MV-4-11 (cell line): ENCODE measurements around the gene CARD14.
"Not testable (repeated sequence)": the region's sequence is repeated elsewhere in the genome, so short reads cannot be mapped to it uniquely, and the experiment has no call there.

ENCODE experiments used
- DNase-seq: peaks from one replicate; lab custom pipeline; 2025; lab: John Stamatoyannopoulos, UW

The CARD14 gene

GRCh38 chr17:80248894-80249710, 79.3 kb downstream of the CARD14 start:
- no peak for DNase-seq

GRCh38 chr17:80251966-80252365, 82.1 kb downstream of the CARD14 start:
- no peak for DNase-seq

GRCh38 chr17:80252871-80253270, 83.0 kb downstream of the CARD14 start:
- DNase-seq: no peak

GRCh38 chr17:80253631-80254395, 84.0 kb downstream of the CARD14 start:
- DNase-seq: no peak

GRCh38 chr17:80254396-80255251, 84.8 kb downstream of the CARD14 start:
- peak; percentile 93 for DNase-seq

GRCh38 chr17:80256034-80256350, 86.2 kb downstream of the CARD14 start:
- DNase-seq: no peak

- no peak for DNase-seq
These were observed 87.9 kb downstream of the CARD14 start for GRCh38 chr17:80257716-80258213.

GRCh38 chr17:80258296-80258695, 88.5 kb downstream of the CARD14 start:
- DNase-seq: not testable (repeated sequence)
